ENCODE results near the gene P4HA1. TPM values are rescaled to one million over a fixed set of nuclear protein-coding genes. Genes with fewer than 3 reads are reported as not detected.
A peak's percentile ranks its signal among the peaks of the same experiment; 100 is the strongest.

P4HA1 gene
- total and polyA plus RNA-seq, 9 of the 15 experiments (the other 6 are each of a cell fraction or from before 2014, with no cell fraction given): 20.2 to 177 (median 28.6) TPM

DNA sequence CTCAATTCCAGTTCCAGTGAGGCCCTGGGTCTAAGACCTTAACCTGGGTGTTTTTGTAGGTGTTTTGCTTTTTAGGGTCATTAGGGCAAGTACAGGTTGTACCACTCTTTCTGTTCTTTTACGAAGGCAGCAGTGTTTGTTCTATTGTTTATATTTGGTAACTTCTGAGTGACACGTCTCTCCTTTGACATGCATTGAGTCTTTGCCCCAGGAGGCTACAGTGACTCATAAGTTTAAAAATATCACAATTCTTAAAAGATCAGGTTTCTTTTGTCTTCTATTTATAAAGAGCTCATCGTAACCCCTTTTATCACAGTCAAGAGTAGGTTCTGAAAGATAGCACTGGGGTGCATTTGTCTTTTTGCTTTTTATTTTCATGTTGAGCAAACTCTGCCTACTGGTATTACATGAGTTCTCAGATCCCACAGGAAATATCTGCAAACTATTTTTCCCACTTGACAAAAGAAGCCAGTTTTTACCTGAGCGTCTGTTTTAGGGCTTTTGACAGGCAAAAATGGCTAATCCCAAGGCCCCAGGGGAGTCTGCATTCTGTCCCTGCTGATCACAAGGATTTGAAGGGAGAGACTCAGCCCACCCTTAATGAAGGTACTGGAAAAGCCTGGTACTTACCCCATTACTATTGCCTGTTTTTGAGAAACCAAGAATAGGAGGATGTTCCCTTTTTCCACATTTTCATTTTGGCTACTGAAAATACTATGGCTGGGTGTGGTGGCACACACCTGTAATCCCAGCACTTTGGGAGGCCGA, 21.5 kb upstream of the P4HA1 start (continued):
- TF ChIP-seq, protein P1, sequence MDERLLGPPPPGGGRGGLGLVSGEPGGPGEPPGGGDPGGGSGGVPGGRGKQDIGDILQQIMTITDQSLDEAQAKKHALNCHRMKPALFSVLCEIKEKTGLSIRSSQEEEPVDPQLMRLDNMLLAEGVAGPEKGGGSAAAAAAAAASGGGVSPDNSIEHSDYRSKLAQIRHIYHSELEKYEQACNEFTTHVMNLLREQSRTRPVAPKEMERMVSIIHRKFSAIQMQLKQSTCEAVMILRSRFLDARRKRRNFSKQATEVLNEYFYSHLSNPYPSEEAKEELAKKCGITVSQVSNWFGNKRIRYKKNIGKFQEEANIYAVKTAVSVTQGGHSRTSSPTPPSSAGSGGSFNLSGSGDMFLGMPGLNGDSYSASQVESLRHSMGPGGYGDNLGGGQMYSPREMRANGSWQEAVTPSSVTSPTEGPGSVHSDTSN (CRISPR knock-in tag; IDR thresholded peaks at IDR 0.05; ENCODE audit: low read depth): no peak; the same call in 1 of the 2 replicates
- TF ChIP-seq, protein P1 (tag; conservative IDR thresholded peaks at IDR 0.05; ENCODE audit: low read depth): 0 out of 2 replicates have a peak, but pooled peaks have one; percentile 28
- TF ChIP-seq NELFE (IDR thresholded peaks at IDR 0.05; ENCODE audit: insufficient read depth, insufficient read length): no peak
- TF ChIP-seq TBL1XR1 (IDR thresholded peaks at IDR 0.05; ENCODE audit: low read length in 2 of 2): peak in 1 of 2 experiments; percentile 43; a peak in 1 of 4 replicates
- no peak for TF ChIP-seq MAFG (tag; conservative IDR thresholded peaks at IDR 0.05)
- peak; percentile 66; the same call in 1 of the 2 replicates for TF ChIP-seq FOSL1 (tag; conservative IDR thresholded peaks at IDR 0.05)
- TF ChIP-seq, protein P2, sequence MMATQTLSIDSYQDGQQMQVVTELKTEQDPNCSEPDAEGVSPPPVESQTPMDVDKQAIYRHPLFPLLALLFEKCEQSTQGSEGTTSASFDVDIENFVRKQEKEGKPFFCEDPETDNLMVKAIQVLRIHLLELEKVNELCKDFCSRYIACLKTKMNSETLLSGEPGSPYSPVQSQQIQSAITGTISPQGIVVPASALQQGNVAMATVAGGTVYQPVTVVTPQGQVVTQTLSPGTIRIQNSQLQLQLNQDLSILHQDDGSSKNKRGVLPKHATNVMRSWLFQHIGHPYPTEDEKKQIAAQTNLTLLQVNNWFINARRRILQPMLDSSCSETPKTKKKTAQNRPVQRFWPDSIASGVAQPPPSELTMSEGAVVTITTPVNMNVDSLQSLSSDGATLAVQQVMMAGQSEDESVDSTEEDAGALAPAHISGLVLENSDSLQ (IDR thresholded peaks at IDR 0.05): peak; percentile 94
